HepG2 (cell line): Measurements from ENCODE around the gene KRTAP1-5. TPM values are rescaled to one million over a fixed set of nuclear protein-coding genes. Genes with fewer than 3 reads are reported as not detected.

Source experiments
- ATAC-seq: fragments of 200-7000 bp; cut with Tn5 transposase; 3 replicates; pipeline ENCODE4 v1.9.1; 2020; ENCODE audit warnings: mild to moderate bottlenecking, moderate library complexity
- BruUV-seq: library from RNA; stranded (reverse); fragments of 400-500 nt; replicated peaks from 2 replicates; lab custom pipeline; 2021; lab: Mats Ljungman, UMichigan
- CTCF ChIA-PET: fragments of 300-600 bp; formaldehyde crosslinking; extraction: SDS; loops from one replicate; lab custom pipeline; 2021; ENCODE audit warnings: low total read pairs, inconsistent platforms, low intra/inter-chr PET ratio; lab: Yijun Ruan, JAX
- POLR2A ChIA-PET: fragments of 350-600 bp; sonication (Branson Sonifier 250); formaldehyde crosslinking; loops from one replicate; lab custom pipeline; 2020; ENCODE audit warnings: antibody characterized with exemption, inconsistent platforms; lab: Yijun Ruan, JAX
- DNase-seq: peaks from one replicate; pipeline ENCODE4 v3.0.0-alpha.2; 2015; ENCODE audit warnings: low spot score
- FAIRE-seq: peaks from 3 replicates; lab custom pipeline; 2011; peaks lifted over from hg19 to GRCh38; lab: Jason Lieb, UNC
- H2AFZ ChIP-seq: one replicate; pipeline ENCODE4 v1.6.1; 2011; ENCODE audit warnings: low read length, inconsistent platforms
- H3K27ac ChIP-seq: fragments of 300-600 bp; 3 replicates; pipeline ENCODE4 v1.8.0; 2011; ENCODE audit warnings: mixed run types, mild to moderate bottlenecking, mixed read lengths, low read length, inconsistent platforms; ENCODE audit not compliant: insufficient read depth; ENCODE audit errors: extremely low read length
- H3K27me3 ChIP-seq, 2 experiments: fragments of 200-600 bp in 1 of 2; 2 replicates in 1 of 2; 3 replicates in 1 of 2; pipeline versions ENCODE4 v1.6.0 to v1.8.0; 2011; ENCODE audit warnings: low read length in 2 of 2, mild to moderate bottlenecking in 2 of 2, moderate library complexity in 2 of 2, inconsistent platforms in 1 of 2; ENCODE audit not compliant: insufficient read depth in 2 of 2, control insufficient read depth in 1 of 2
- H3K36me3 ChIP-seq, 2 experiments: fragments of 200-600 bp in 1 of 2; replicated peaks in 1 of 2; 2 replicates in 1 of 2; 3 replicates in 1 of 2; pipeline versions ENCODE4 v1.5.1 to v1.8.0; 2011; ENCODE audit warnings: low read length in 2 of 2, inconsistent platforms in 1 of 2; ENCODE audit not compliant: insufficient read depth in 2 of 2, control insufficient read depth in 1 of 2
- H3K4me1 ChIP-seq: 2 replicates; pipeline ENCODE4 v1.5.1; 2012; ENCODE audit warnings: low read length, inconsistent platforms; ENCODE audit not compliant: insufficient read depth
- H3K4me2 ChIP-seq: 2 replicates; pipeline ENCODE4 v1.6.0; 2011; ENCODE audit warnings: low read depth, low read length, inconsistent platforms
- H3K4me3 ChIP-seq, 3 experiments: fragments of 200-600 bp in 1 of 3; sonication (generic), shearing (Covaris generic) in 1 of 3; replicated peaks in 1 of 3; 2 replicates each; pipeline ENCODE4 v1.5.1; 2011 to 2016; ENCODE audit warnings: low read length in 3 of 3, inconsistent platforms in 2 of 3, low read depth in 2 of 3, mild to moderate bottlenecking in 2 of 3, control low read depth in 1 of 3, mixed read lengths in 1 of 3; ENCODE audit not compliant: insufficient read depth in 1 of 3
- H3K79me2 ChIP-seq: one replicate; pipeline ENCODE4 v1.6.1; 2011; ENCODE audit warnings: low read length, inconsistent platforms; ENCODE audit not compliant: insufficient read depth
- H3K9ac ChIP-seq: 2 replicates; pipeline ENCODE4 v1.6.0; 2011; ENCODE audit warnings: mild to moderate bottlenecking, low read depth, low read length, inconsistent platforms; ENCODE audit not compliant: insufficient read depth
- H3K9me3 ChIP-seq: 2 replicates; pipeline ENCODE4 v1.5.1; 2012; ENCODE audit warnings: mild to moderate bottlenecking, low read length
- H4K20me1 ChIP-seq: 2 replicates; pipeline ENCODE4 v1.6.0; 2011; ENCODE audit warnings: inconsistent platforms, mild to moderate bottlenecking, low read length, moderate library complexity; ENCODE audit not compliant: insufficient read depth
- HOXA9 ChIP-seq: sonication (generic); formaldehyde crosslinking; IDR thresholded peaks from 2 replicates; pipeline ENCODE4 v1.8.1; 2022; ENCODE audit warnings: missing genetic modification reagents, mild to moderate bottlenecking, moderate library complexity, borderline replicate concordance
- MIER2 ChIP-seq: IDR thresholded peaks from 2 replicates; pipeline ENCODE4 v1.6.1; 2016; ENCODE audit warnings: missing biosample characterization, missing genetic modification reagents
- RCOR2 ChIP-seq: IDR thresholded peaks from 2 replicates; pipeline ENCODE4 v1.6.1; 2016; ENCODE audit warnings: missing biosample characterization, missing genetic modification reagents
- TOE1 ChIP-seq: sonication (generic); formaldehyde crosslinking; IDR thresholded peaks from 2 replicates; pipeline ENCODE4 v1.4.0; 2020; ENCODE audit warnings: mild to moderate bottlenecking, missing genetic modification reagents
- ZNF260 ChIP-seq: sonication (generic); formaldehyde crosslinking; IDR thresholded peaks from 2 replicates; pipeline ENCODE4 v1.4.0; 2020; ENCODE audit warnings: missing genetic modification reagents, low read depth, mild to moderate bottlenecking, borderline replicate concordance
- ZNF282 ChIP-seq: fragments of 450-650 bp; IDR thresholded peaks from 2 replicates; pipeline ENCODE4 v1.6.1; 2018; ENCODE audit not compliant: partially characterized antibody
- ZNF75D ChIP-seq: sonication (generic); formaldehyde crosslinking; IDR thresholded peaks from 2 replicates; pipeline ENCODE4 v1.8.1; 2023; ENCODE audit warnings: missing genetic modification reagents, mild to moderate bottlenecking, borderline replicate concordance
- WGBS: methylation state at CpG from one replicate; pipeline ENCODE4 v1.1.6; 2017; ENCODE audit warnings: low lambda C conversion rate; 5-methylcytosine and 5-hydroxymethylcytosine counted together
- in situ Hi-C: cut with HindIII; loops from 2 replicates; pipeline ENCODE4 v1.10.0; 2017; ENCODE audit warnings: low pct_unique_long_range_greater_than_20kb; ENCODE audit not compliant: extremely low pct_ligation_motif_present
- intact Hi-C: fragments of 100-400 bp; cut with micrococcal nuclease; formaldehyde crosslinking; loops from one replicate; pipeline ENCODE4 v1.10.0; 2022; ENCODE audit not compliant: unreplicated experiment
- polyA plus RNA-seq, 8 experiments: library from polyadenylated mRNA; depleted of rRNA in 3 of 8; stranded (reverse) in 7 of 8; unstranded in 1 of 8; fragments of >200 nt; fragmentation: Illumina TruSeq in 4 of 8; extraction: Trizol in 4 of 8; gene quantifications; 2 replicates each; pipeline versions ENCODE4 v1.2.1 to v1.2.3, GENCODE V29; 2011 to 2016; ENCODE audit warnings: low read depth in 4 of 8, missing spikeins in 1 of 8, mixed read lengths in 1 of 8; ENCODE audit not compliant: insufficient read depth in 1 of 8
- total RNA-seq, 5 experiments: library from RNA; depleted of rRNA; stranded (reverse); fragments of >200 nt; fragmentation: Illumina TruSeq; extraction: Trizol; gene quantifications; 2 replicates each; pipeline ENCODE4 v1.2.3, GENCODE V29; 2016; ENCODE audit warnings: low read depth in 1 of 5
- TF ChIP-seq, protein P1 (sequence below): sonication (generic); formaldehyde crosslinking; conservative IDR thresholded peaks from 2 replicates; pipeline ENCODE4 v1.5.0; 2020; ENCODE audit warnings: missing genetic modification reagents

KRTAP1-5 gene
- total and polyA plus RNA-seq, 2 of the 13 experiments (the other 11 are each of a cell fraction or from before 2014, with no cell fraction given), result 0.09 TPM; not detected in 1

DNA sequence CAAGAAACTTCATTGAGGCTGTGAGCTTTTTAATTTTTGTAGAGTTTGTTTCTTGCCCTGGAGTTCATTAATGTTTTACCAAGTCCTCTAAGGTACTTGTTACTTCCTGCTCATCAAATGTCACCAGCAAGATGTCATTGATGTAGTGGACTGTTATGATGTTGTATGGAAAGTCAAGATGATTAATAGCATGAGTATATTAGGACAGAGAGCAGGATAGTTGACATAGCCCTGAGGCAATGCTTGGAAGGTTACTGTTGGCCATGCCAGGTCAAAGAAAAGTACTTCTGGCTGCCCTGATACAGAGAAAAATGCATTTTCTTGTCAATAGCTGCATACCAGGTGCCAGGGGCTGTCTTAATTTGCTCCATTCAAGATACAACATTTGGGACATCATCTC is 6.7 kb downstream of the KRTAP1-5 start (continued):
- TF ChIP-seq ZNF260 (CRISPR knock-in tag), result no peak

- FAIRE-seq (no peak), ATAC-seq (no peak)
- no peaks in the 10 kb centered on the region for H4K20me1 ChIP-seq
- no peak overlapping the region for H3K27ac ChIP-seq
- H3K79me2 ChIP-seq, result no peaks in the 10 kb centered on the region
- POLR2A ChIA-PET, result interaction anchor here (1.3 kb wide), 1 partner anchor 10 kb away, joined by 4 read pairs; no protein-coding TSS in a partner anchor
- TF ChIP-seq HOXA9 (no peak), ZNF282 (no peak), MIER2 (CRISPR knock-in tag) (no peak), ZNF75D (CRISPR knock-in tag) (no peak), TOE1 (no peak), RCOR2 (CRISPR knock-in tag) (no peak)
- TF ChIP-seq, protein P1, sequence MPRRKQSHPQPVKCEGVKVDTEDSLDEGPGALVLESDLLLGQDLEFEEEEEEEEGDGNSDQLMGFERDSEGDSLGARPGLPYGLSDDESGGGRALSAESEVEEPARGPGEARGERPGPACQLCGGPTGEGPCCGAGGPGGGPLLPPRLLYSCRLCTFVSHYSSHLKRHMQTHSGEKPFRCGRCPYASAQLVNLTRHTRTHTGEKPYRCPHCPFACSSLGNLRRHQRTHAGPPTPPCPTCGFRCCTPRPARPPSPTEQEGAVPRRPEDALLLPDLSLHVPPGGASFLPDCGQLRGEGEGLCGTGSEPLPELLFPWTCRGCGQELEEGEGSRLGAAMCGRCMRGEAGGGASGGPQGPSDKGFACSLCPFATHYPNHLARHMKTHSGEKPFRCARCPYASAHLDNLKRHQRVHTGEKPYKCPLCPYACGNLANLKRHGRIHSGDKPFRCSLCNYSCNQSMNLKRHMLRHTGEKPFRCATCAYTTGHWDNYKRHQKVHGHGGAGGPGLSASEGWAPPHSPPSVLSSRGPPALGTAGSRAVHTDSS (CRISPR knock-in tag), result no peak
- TF ChIP-seq, all 625 proteins: peak for 0
- H3K27me3 ChIP-seq, result no peaks in the 10 kb centered on the region
- no peak overlapping the region for H3K4me2 ChIP-seq
- CTCF ChIA-PET, result no interaction called here
- H3K36me3 ChIP-seq, result no peaks in the 10 kb centered on the region
- H3K9ac ChIP-seq, result no peak overlapping the region
- H3K4me3 ChIP-seq, result no peak overlapping the region
- DNase-seq, result no peak
- peaks cover 34% of the 10 kb centered on the region for H3K4me1 ChIP-seq
- no TSS peak for BruUV-seq
- H3K9me3 ChIP-seq, result no peaks in the 10 kb centered on the region; the same call in 1 of the 2 replicates
- 96% methylated on average over 3 of the region's 3 CpGs for WGBS
- in situ Hi-C loops (no loop called here), intact Hi-C loops (no loop called here)
- H2AFZ ChIP-seq, result no peak overlapping the region
Observed at GRCh38 chr17:41019415-41019814, 7.6 kb downstream of the KRTAP1-5 start.
